Measurements from ENCODE around the gene FBRSL1.

Gene FBRSL1

GRCh38 chr12:132451172-132451835, 38.6 kb upstream of the FBRSL1 start:
- no peak for TF ChIP-seq CTCF (IDR thresholded peaks at IDR 0.05)

DNA sequence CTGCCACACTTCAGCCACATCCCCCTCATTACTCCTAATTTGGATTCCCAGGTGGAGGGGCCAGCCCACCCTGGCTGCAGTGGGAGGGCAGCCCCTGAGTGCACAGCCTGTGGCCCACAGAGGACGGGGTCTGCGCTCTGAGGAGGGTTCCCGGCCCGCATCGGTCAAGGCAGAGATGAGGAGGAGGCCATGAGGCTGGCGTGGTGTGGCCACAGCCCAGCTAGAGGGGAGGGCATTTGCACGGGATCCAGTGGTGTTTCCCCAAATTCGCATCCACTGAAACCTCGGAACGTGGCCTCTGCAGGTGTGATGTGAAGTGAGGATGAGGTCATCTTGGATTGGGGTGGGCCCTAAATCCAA, 38.1 kb upstream of the FBRSL1 start:
- TF ChIP-seq CTCF (IDR thresholded peaks at IDR 0.05): no peak

GRCh38 chr12:132452596-132453350, 37.2 kb upstream of the FBRSL1 start:
- TF ChIP-seq CTCF (IDR thresholded peaks at IDR 0.05): no peak

GRCh38 chr12:132453361-132454192, 36.4 kb upstream of the FBRSL1 start:
- TF ChIP-seq CTCF (IDR thresholded peaks at IDR 0.05): no peak

DNA sequence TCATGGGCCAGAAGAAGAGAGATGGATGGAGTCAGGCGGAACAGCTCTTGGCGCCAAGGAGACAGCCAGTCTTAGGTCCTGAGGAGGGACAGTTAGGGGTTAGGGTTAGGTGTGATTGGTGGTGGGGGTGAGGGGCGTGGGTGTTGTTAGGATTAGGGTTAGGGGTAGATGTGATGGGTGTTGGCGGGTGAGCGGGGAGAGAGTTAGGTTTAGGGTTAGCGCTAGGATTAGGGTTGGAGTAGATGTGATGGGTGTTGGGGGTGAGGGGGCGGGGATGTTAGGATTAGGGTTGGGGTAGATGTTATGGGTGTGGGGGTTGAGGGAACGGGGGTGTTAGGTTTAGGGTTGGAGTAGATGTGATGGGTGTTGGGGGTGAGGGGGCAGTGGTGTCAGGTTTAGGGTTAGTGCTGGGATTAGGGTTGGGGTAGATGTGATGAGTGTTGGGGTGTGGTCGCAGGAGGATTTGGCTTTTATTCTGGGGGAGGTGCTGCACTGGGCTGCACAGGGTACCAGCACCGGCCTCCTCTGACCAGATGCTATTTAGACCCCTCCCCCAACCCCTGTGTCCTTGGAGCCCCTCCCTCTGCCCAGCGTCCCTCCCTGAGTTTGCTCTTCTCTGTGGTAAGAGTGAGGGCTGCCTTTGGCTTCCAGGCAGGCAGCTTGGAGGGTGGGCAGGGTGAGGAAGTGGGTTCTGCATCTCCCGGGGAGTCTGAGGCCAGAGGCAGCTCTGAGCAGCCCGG, 35.6 kb upstream of the FBRSL1 start:
- no peak for TF ChIP-seq CTCF (IDR thresholded peaks at IDR 0.05)

DNA sequence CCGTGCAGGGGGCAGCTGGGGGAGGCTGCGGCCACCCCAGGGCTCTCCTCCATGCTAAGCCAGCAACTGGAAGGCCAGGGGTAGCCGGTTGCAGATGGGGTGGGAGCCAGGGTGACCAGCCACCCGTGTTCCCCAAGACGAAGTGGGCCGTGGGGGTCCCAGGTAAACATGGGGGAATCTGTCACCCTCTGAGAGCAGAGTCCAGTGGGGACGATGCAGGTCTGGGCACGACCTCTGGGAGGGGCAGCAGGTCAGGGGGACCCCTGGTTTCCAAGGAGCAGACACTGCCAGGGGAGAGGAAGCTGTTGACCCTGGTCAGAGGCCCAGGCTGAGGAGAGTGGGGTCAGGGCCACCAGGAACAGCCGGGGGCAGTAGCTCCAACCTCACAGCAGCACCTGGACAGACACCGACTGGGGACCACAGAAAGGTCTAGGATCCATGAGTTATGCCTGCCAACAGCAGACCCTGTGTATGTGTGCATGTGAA, 35.0 kb upstream of the FBRSL1 start:
- TF ChIP-seq CTCF (IDR thresholded peaks at IDR 0.05): no peak

GRCh38 chr12:132455565-132455964, 34.4 kb upstream of the FBRSL1 start:
- no peak for TF ChIP-seq CTCF (IDR thresholded peaks at IDR 0.05)
